ENCODE data around the gene FGFR3. TPM values are rescaled to one million over a fixed set of nuclear protein-coding genes. Genes with fewer than 3 reads are reported as not detected.

The FGFR3 gene
- total and polyA plus RNA-seq, 12 donors, result 1.2 to 6.6 (median 2.4) TPM

DNA sequence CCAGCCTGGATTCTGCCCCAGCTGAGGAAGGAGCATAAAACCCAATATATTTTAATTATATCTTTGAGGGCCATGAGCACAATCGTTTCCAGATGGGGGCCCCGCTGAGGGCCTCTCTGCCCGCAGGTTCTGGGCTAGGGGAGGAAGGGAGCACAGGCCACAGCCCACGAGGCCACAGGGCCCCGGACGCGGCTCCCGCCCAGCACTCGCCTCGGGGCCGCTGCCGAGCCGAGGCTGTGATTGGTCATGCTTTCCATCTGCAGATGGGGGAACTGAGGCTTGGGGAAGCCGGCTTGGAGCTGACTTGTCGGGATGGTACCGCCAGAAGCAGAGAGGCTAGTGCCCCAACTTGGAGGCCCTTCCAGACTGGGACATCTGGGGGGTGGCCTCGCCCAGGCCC is 37.8 kb upstream of the FGFR3 start:
- Histone ChIP-seq H3K27me3 (peaks cover 0 to 4% (median 0%) of the 10 kb centered on the region in 7 donors), H3K9me3 (no peaks in the 10 kb centered on the region), H3K36me3 (no peaks in the 10 kb centered on the region), H3K4me3 (no peak overlapping the region), H3K4me1 (peaks cover 0 to 25% (median 10%) of the 10 kb centered on the region in 9 donors), H3K27ac (no peak overlapping the region)
- intact Hi-C loops (cut with DNase I), result no loop called here
- ATAC-seq, result no peak
- no peak for DNase-seq
- 90 to 93% methylated on average over 17 of the region's 17 CpGs for WGBS, 2 donors
- TF ChIP-seq, protein P1, sequence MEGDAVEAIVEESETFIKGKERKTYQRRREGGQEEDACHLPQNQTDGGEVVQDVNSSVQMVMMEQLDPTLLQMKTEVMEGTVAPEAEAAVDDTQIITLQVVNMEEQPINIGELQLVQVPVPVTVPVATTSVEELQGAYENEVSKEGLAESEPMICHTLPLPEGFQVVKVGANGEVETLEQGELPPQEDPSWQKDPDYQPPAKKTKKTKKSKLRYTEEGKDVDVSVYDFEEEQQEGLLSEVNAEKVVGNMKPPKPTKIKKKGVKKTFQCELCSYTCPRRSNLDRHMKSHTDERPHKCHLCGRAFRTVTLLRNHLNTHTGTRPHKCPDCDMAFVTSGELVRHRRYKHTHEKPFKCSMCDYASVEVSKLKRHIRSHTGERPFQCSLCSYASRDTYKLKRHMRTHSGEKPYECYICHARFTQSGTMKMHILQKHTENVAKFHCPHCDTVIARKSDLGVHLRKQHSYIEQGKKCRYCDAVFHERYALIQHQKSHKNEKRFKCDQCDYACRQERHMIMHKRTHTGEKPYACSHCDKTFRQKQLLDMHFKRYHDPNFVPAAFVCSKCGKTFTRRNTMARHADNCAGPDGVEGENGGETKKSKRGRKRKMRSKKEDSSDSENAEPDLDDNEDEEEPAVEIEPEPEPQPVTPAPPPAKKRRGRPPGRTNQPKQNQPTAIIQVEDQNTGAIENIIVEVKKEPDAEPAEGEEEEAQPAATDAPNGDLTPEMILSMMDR (IDR thresholded peaks at IDR 0.05), result no peak

DNA sequence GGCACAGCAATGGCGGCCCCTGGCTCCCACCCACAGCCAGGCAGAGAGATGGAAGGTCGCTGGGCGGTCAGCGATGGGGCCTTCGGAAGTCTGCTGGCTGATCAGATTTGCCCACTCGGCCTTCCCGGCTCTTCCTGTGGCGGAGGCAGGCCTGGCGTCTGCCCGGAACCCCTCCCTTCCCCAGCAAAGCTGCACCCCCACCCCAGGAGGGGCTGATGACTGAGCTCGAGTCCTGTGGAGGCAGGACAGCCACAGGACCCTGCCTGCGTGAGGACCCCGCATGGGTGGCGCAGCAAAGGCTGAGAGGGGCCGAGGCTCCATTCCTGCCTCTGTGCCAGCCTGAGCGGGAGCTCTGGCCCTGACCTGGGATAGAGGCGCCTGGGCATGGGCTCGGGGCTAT is 37.0 kb upstream of the FGFR3 start:
- H3K4me1 ChIP-seq, result peaks cover 0 to 32% (median 10%) of the 10 kb centered on the region in 9 donors
- WGBS, 2 donors, result 69 to 72% methylated on average over 18 of the region's 18 CpGs
- TF ChIP-seq, protein P1 (IDR thresholded peaks at IDR 0.05), result no peak
- intact Hi-C loops (cut with DNase I), result no loop called here
- no peaks in the 10 kb centered on the region for H3K36me3 ChIP-seq
- no peak overlapping the region for H3K4me3 ChIP-seq
- ATAC-seq, result no peak
- no peak for DNase-seq
- H3K9me3 ChIP-seq, result no peaks in the 10 kb centered on the region
- peaks cover 0 to 4% (median 0%) of the 10 kb centered on the region in 7 donors for H3K27me3 ChIP-seq
- H3K27ac ChIP-seq, result no peak overlapping the region

DNA sequence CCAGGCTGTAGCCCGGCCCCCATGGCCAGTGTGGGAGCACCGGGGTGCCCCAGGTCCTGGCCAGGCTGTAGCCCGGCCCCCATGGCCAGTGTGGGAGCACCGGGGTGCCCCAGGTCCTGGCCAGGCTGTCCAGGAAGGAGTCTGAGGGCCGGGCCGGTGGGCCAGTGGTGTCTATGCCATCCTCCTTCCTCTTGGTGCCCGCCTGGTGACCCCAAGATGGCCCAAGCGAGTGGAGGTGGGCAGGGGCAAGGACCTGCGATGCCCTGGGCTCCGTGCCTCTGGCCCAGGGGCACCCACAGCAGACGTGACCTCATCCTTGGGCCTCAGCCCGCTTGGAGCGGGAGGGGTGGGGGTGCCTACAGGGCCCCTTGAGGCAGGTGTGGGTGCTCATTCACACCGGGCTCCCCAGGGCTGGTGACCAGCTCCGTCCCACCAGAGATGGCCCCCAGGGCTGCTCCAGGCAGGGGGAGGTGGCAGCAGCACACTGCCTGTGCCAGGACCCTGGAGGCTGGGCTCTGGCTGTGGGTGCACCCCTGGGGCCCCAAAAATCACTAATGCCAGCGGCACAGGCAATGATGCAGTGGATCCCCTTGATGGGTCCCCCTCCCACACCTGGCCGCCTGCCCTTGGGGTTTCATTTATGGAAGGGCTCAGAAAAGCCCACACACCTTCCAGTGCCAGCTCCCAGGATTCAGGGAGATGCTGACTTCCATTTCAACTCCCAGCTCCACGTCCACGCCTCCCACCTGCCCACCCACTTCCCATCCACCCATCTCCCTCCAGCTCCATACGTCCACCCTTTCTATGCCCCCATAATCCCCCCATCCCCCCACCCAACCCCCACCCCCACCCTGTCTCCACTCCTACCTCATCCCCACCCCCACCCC is 36.0 kb upstream of the FGFR3 start:
- Histone ChIP-seq H3K9me3 (no peaks in the 10 kb centered on the region), H3K4me1 (peaks cover 0 to 25% (median 8%) of the 10 kb centered on the region in 9 donors), H3K27me3 (peaks cover 0 to 3% (median 0%) of the 10 kb centered on the region in 7 donors), H3K36me3 (no peaks in the 10 kb centered on the region), H3K4me3 (no peak overlapping the region), H3K27ac (no peak overlapping the region)
- intact Hi-C loops (cut with DNase I), result no loop called here
- 82 to 83% methylated on average over 19 to 20 of the region's 20 CpGs for WGBS, 2 donors
- no peak for DNase-seq
- ATAC-seq, result no peak
- TF ChIP-seq, protein P1 (IDR thresholded peaks at IDR 0.05), result no peak

DNA sequence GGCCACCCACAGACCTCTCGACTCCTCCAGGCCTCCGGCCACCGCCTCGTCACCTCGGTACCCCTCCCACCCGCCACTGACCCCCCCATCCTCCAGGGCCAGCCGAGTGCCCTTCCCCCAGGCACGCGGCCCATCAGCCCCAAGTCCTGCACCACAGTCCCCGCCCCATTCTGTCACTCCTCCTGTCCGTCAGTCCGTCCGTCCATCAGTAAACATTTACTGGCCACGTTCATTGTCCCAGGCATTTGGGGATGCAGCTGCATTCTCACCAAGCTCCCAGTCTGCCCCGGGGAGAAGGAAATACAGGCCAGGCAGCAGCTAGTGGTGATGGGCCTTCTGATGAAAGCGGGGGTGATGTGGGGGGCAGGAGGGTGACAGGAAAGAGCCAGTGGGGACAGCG is 35.3 kb upstream of the FGFR3 start:
- 74% methylated on average over 17 of the region's 17 CpGs for WGBS, 2 donors
- Histone ChIP-seq H3K4me1 (peaks cover 0 to 19% (median under 1%) of the 10 kb centered on the region in 9 donors), H3K9me3 (no peaks in the 10 kb centered on the region), H3K4me3 (no peak overlapping the region), H3K36me3 (no peaks in the 10 kb centered on the region), H3K27me3 (peaks cover 0 to 8% (median 3%) of the 10 kb centered on the region in 7 donors), H3K27ac (no peak overlapping the region)
- intact Hi-C loops (cut with DNase I), result no loop called here
- TF ChIP-seq, protein P1 (IDR thresholded peaks at IDR 0.05), result no peak
- DNase-seq (no peak), ATAC-seq (no peak)

All from heart right ventricle (tissue), 16 donors.